ENCODE results near the gene KDM2B. TPM values are rescaled to one million over a fixed set of nuclear protein-coding genes. Genes with fewer than 3 reads are reported as not detected.
A peak's percentile ranks its signal among the peaks of the same experiment; 100 is the strongest.

Gene KDM2B
- total RNA-seq, 4 donors from 2014 or later: 20.7 to 26.3 (median 23.9) TPM

- WGBS, 2 donors: 2 to 13% methylated on average over 4 to 8 of the region's 73 CpGs
- peak; percentile 47 for DNase-seq
- TF ChIP-seq POLR2A (IDR thresholded peaks at IDR 0.05) (peak in 2 of 4 donors; percentile 36 to 71), CTCF (IDR thresholded peaks at IDR 0.05) (peak in 1 of 6 experiments; percentile 1)
- H3K4me1 ChIP-seq: peaks cover 22 to 56% (median 24%) of the 10 kb centered on the region in 3 donors
- peaks cover 0 to 12% (median 0%) of the 10 kb centered on the region in 3 donors for H3K36me3 ChIP-seq
- no peaks in the 10 kb centered on the region for H3K27me3 ChIP-seq
- peak overlapping the region; percentile 58 to 85 (median 72) for H3K4me3 ChIP-seq
- peak overlapping the region; percentile 76 to 92 (median 84) for H3K27ac ChIP-seq
- intact Hi-C loops (cut with DNase I): no loop called here
- no peaks in the 10 kb centered on the region for H3K9me3 ChIP-seq
Measured at GRCh38 chr12:121536899-121537813, 43.7 kb downstream of the KDM2B start.

- peak; percentile 59 for DNase-seq
- Histone ChIP-seq H3K36me3 (peaks cover 0 to 13% (median 0%) of the 10 kb centered on the region in 3 donors), H3K27ac (peak overlapping the region; percentile 76 to 92 (median 84)), H3K4me3 (peak overlapping the region; percentile 58 to 85 (median 72)), H3K27me3 (no peaks in the 10 kb centered on the region), H3K4me1 (peaks cover 22 to 56% (median 24%) of the 10 kb centered on the region in 3 donors), H3K9me3 (no peaks in the 10 kb centered on the region)
- TF ChIP-seq CTCF (IDR thresholded peaks at IDR 0.05) (no peak), POLR2A (IDR thresholded peaks at IDR 0.05) (peak in 1 of 4 donors; percentile 9)
- intact Hi-C loops (cut with DNase I): no loop called here
- WGBS, 2 donors: 16 to 24% methylated on average over 4 to 20 of the region's 36 CpGs
Measured at GRCh38 chr12:121536054-121536898, 44.5 kb downstream of the KDM2B start.

GRCh38 chr12:121535150-121536053 is 45.4 kb downstream of the KDM2B start:
- peak overlapping the region in 3 of 4 donors; percentile 83 to 92 (median 86) for H3K27ac ChIP-seq
- H3K4me3 ChIP-seq: peak overlapping the region; percentile 58 to 85 (median 72)
- DNase-seq: no peak
- intact Hi-C loops (cut with DNase I): no loop called here
- H3K36me3 ChIP-seq: peaks cover 0 to 13% (median 0%) of the 10 kb centered on the region in 3 donors
- no peaks in the 10 kb centered on the region for H3K27me3 ChIP-seq
- 31 to 55% methylated on average over 6 to 8 of the region's 13 CpGs for WGBS, 2 donors
- H3K9me3 ChIP-seq: no peaks in the 10 kb centered on the region
- peaks cover 26 to 65% (median 31%) of the 10 kb centered on the region in 3 donors for H3K4me1 ChIP-seq
- TF ChIP-seq POLR2A (IDR thresholded peaks at IDR 0.05) (no peak), CTCF (IDR thresholded peaks at IDR 0.05) (no peak)

- H3K36me3 ChIP-seq: peaks cover 0 to 13% (median 0%) of the 10 kb centered on the region in 3 donors
- peak overlapping the region in 1 of 4 donors; percentile 86 for H3K27ac ChIP-seq
- DNase-seq: no peak
- TF ChIP-seq CTCF (IDR thresholded peaks at IDR 0.05) (no peak), POLR2A (IDR thresholded peaks at IDR 0.05) (no peak)
- H3K27me3 ChIP-seq: no peaks in the 10 kb centered on the region
- 67 to 74% methylated on average over 13 of the region's 14 CpGs for WGBS, 2 donors
- H3K4me3 ChIP-seq: no peak overlapping the region
- no peaks in the 10 kb centered on the region for H3K9me3 ChIP-seq
- intact Hi-C loops (cut with DNase I): no loop called here
- peaks cover 27 to 68% (median 32%) of the 10 kb centered on the region in 3 donors for H3K4me1 ChIP-seq
Measured at GRCh38 chr12:121534495-121535148, 46.2 kb downstream of the KDM2B start.

Measured in esophagus squamous epithelium (tissue), 5 donors.